Neural cell (in vitro differentiated cells): ENCODE data around the gene PFN3. TPM values are rescaled to one million over a fixed set of nuclear protein-coding genes. Genes with fewer than 3 reads are reported as not detected.

ENCODE experiments used
- H2AFZ ChIP-seq: fragments of 200-600, 300-800 bp; sonication (generic), shearing (Covaris generic); 2 replicates; pipeline ENCODE4 v1.6.0; 2014; ENCODE audit warnings: low read depth, mild to moderate bottlenecking, antibody characterized with exemption, low read length, moderate library complexity
- H3F3A ChIP-seq: fragments of 200-600 bp; shearing (Covaris generic); 2 replicates; pipeline ENCODE4 v1.6.1; 2016; ENCODE audit warnings: mild to moderate bottlenecking, moderate library complexity, mixed read lengths, antibody characterized with exemption, low read length; ENCODE audit not compliant: insufficient read depth, poor library complexity, severe bottlenecking
- H3K27ac ChIP-seq: fragments of 200-600, 300-800 bp; sonication (generic), shearing (Covaris generic); 2 replicates; pipeline ENCODE4 v1.5.1; 2014; ENCODE audit warnings: mild to moderate bottlenecking, low read length, moderate library complexity
- H3K27me3 ChIP-seq: fragments of 300-800, 200-600 bp; sonication (generic), shearing (Covaris generic); 2 replicates; pipeline ENCODE4 v1.6.0; 2014; ENCODE audit warnings: mild to moderate bottlenecking, low read depth, low read length, moderate library complexity; ENCODE audit not compliant: insufficient read depth
- H3K36me3 ChIP-seq: fragments of 300-800, 200-600 bp; sonication (generic), shearing (Covaris generic); 2 replicates; pipeline ENCODE4 v1.5.1; 2014; ENCODE audit warnings: mild to moderate bottlenecking, antibody characterized with exemption, low read length, moderate library complexity; ENCODE audit not compliant: insufficient read depth
- H3K4me2 ChIP-seq: fragments of 300-800, 200-600 bp; sonication (generic), shearing (Covaris generic); 2 replicates; pipeline ENCODE4 v1.6.0; 2014; ENCODE audit warnings: mild to moderate bottlenecking, low read length
- H3K4me3 ChIP-seq: fragments of 300-800, 200-600 bp; sonication (generic), shearing (Covaris generic); 2 replicates; pipeline ENCODE4 v1.5.1; 2014; ENCODE audit warnings: mild to moderate bottlenecking, low read length, moderate library complexity
- H3K79me2 ChIP-seq: fragments of 200-600 bp; shearing (Covaris generic); replicated peaks from 2 replicates; pipeline ENCODE4 v1.6.0; 2014; ENCODE audit warnings: mild to moderate bottlenecking, low read length, moderate library complexity; ENCODE audit not compliant: insufficient read depth
- H3K9ac ChIP-seq: fragments of 300-800, 200-600 bp; sonication (generic), shearing (Covaris generic); 2 replicates; pipeline ENCODE4 v1.6.1; 2016; ENCODE audit warnings: mild to moderate bottlenecking, low read length, mixed read lengths
- H3K9me2 ChIP-seq: fragments of 200-600 bp; shearing (Covaris generic); 2 replicates; pipeline ENCODE4 v1.6.1; 2016; ENCODE audit warnings: mild to moderate bottlenecking, low read length, mixed read lengths; ENCODE audit not compliant: insufficient read depth
- H3K9me3 ChIP-seq: fragments of 200-600, 300-800 bp; sonication (generic), shearing (Covaris generic); 2 replicates; pipeline ENCODE4 v1.6.1; 2016; ENCODE audit warnings: mild to moderate bottlenecking, mixed run types, low read length, moderate library complexity, mixed read lengths
- H4K20me1 ChIP-seq: fragments of 200-600 bp; shearing (Covaris generic); 2 replicates; pipeline ENCODE4 v1.6.1; 2016; ENCODE audit warnings: mild to moderate bottlenecking, mixed run types; ENCODE audit not compliant: insufficient read depth
- EP300 ChIP-seq: fragments of 450-650 bp; conservative IDR thresholded peaks from 2 replicates; pipeline ENCODE4 v1.6.1; 2014; ENCODE audit warnings: antibody characterized with exemption, mild to moderate bottlenecking, moderate library complexity; ENCODE audit not compliant: poor library complexity, severe bottlenecking
- EZH2 ChIP-seq: fragments of 200-600, 300-800 bp; shearing (Covaris generic), sonication (generic); IDR thresholded peaks from 2 replicates; pipeline ENCODE4 v1.6.1; 2014; ENCODE audit warnings: antibody characterized with exemption, low read length, borderline replicate concordance, mild to moderate bottlenecking; ENCODE audit not compliant: insufficient read depth, poor library complexity, severe bottlenecking
- MXI1 ChIP-seq: fragments of 450-650 bp; conservative IDR thresholded peaks from 2 replicates; pipeline ENCODE4 v1.6.1; 2014; ENCODE audit warnings: antibody characterized with exemption, mild to moderate bottlenecking; ENCODE audit not compliant: poor library complexity, severe bottlenecking
- POLR2AphosphoS5 ChIP-seq: IDR thresholded peaks from 2 replicates; pipeline ENCODE4 v1.6.1; 2012
- RAD21 ChIP-seq: fragments of 450-650 bp; conservative IDR thresholded peaks from 2 replicates; pipeline ENCODE4 v1.6.1; 2014; ENCODE audit warnings: antibody characterized with exemption, mild to moderate bottlenecking, moderate library complexity
- SMC3 ChIP-seq: fragments of 450-650 bp; conservative IDR thresholded peaks from 2 replicates; pipeline ENCODE4 v1.6.1; 2014; ENCODE audit warnings: antibody characterized with exemption, mild to moderate bottlenecking, moderate library complexity; ENCODE audit not compliant: poor library complexity
- TAF1 ChIP-seq: IDR thresholded peaks from 2 replicates; pipeline ENCODE4 v1.6.1; 2012; ENCODE audit warnings: low read depth
- polyA plus RNA-seq: library from polyadenylated mRNA; depleted of rRNA; stranded (reverse); fragments of >200 nt; gene quantifications from 2 replicates; pipeline ENCODE4 v1.2.3, GENCODE V29; 2014
- TF ChIP-seq, protein P1 (sequence below): fragments of 450-650 bp; IDR thresholded peaks from 2 replicates; pipeline ENCODE4 v1.5.1; 2014; ENCODE audit warnings: antibody characterized with exemption, mild to moderate bottlenecking, moderate library complexity; ENCODE audit not compliant: poor library complexity, severe bottlenecking
- TF ChIP-seq, protein P2 (sequence below): IDR thresholded peaks from 2 replicates; pipeline ENCODE4 v1.6.1; 2012; ENCODE audit warnings: borderline replicate concordance

The PFN3 gene
- polyA plus RNA-seq, 1 donor from 2014 or later: not detected

DNA sequence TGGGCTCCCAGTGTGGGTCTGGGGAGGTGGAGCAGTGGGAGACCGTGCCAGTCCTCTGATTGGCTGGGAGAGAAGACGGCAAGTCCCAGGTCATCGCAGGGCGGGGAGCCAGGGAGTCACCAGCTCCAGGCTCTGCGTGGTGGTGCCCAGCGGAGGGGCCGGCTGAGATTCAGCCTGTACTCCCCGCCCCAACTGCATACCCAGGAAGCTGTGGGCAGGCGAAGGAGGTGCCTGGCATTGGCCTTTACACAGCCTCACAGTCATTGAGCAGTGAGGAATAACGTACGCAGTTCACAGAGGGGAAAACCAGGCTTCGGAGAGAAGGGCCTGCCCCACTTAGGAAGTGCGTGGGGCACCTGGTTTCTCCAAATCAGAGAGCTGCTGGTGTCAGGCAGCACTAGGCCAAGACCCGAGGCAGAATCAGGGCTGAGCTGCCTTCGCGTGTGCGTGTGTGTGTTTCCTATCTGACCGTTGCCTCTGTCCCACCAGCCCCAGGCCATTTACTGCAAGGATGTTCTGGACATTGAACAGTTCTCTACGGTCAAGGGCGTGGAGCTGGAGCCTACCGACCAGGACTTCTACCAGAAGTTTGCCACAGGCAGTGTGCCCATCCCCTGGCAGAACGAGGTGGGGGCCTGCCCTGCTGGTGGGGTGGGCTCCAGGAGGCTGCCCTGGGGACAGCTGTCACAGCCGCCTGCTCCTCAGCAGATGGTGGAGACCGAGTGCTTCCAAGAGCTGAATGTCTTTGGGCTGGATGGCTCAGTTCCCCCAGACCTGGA lies 39.9 kb upstream of the PFN3 start:
- no peak for TF ChIP-seq EZH2
- TF ChIP-seq, protein P1, sequence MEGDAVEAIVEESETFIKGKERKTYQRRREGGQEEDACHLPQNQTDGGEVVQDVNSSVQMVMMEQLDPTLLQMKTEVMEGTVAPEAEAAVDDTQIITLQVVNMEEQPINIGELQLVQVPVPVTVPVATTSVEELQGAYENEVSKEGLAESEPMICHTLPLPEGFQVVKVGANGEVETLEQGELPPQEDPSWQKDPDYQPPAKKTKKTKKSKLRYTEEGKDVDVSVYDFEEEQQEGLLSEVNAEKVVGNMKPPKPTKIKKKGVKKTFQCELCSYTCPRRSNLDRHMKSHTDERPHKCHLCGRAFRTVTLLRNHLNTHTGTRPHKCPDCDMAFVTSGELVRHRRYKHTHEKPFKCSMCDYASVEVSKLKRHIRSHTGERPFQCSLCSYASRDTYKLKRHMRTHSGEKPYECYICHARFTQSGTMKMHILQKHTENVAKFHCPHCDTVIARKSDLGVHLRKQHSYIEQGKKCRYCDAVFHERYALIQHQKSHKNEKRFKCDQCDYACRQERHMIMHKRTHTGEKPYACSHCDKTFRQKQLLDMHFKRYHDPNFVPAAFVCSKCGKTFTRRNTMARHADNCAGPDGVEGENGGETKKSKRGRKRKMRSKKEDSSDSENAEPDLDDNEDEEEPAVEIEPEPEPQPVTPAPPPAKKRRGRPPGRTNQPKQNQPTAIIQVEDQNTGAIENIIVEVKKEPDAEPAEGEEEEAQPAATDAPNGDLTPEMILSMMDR: no peak
- no peak for TF ChIP-seq POLR2AphosphoS5
- TF ChIP-seq, protein P2, sequence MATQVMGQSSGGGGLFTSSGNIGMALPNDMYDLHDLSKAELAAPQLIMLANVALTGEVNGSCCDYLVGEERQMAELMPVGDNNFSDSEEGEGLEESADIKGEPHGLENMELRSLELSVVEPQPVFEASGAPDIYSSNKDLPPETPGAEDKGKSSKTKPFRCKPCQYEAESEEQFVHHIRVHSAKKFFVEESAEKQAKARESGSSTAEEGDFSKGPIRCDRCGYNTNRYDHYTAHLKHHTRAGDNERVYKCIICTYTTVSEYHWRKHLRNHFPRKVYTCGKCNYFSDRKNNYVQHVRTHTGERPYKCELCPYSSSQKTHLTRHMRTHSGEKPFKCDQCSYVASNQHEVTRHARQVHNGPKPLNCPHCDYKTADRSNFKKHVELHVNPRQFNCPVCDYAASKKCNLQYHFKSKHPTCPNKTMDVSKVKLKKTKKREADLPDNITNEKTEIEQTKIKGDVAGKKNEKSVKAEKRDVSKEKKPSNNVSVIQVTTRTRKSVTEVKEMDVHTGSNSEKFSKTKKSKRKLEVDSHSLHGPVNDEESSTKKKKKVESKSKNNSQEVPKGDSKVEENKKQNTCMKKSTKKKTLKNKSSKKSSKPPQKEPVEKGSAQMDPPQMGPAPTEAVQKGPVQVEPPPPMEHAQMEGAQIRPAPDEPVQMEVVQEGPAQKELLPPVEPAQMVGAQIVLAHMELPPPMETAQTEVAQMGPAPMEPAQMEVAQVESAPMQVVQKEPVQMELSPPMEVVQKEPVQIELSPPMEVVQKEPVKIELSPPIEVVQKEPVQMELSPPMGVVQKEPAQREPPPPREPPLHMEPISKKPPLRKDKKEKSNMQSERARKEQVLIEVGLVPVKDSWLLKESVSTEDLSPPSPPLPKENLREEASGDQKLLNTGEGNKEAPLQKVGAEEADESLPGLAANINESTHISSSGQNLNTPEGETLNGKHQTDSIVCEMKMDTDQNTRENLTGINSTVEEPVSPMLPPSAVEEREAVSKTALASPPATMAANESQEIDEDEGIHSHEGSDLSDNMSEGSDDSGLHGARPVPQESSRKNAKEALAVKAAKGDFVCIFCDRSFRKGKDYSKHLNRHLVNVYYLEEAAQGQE: no peak
- Histone ChIP-seq H3K4me2 (no peak overlapping the region), H3K9ac (no peak overlapping the region)

DNA sequence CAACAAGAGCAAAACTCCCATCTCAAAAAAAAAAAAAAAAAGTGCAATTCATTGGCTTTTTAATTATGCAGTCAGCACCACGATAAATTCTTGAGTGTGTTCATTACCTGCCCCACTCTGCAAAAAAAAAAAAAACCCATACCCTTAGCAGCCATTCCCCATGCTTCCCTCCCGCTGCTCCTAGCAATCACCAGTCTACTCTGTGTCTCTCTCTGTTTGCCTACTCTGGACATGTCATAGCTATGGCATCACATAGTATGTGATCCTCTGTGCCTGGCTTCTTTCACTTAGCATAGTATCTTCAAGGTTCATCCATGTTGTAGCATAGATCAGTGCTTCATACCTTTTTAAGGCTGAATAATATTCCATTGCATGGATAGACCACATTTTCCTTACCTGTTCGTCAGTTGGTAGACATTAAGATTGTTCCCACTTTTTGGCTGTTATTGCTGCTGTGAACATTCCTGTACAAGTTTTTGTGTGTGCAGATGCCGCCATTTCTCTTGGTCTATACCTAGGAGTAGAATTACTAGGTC lies 39.1 kb upstream of the PFN3 start:
- Histone ChIP-seq H4K20me1 (no peaks in the 10 kb centered on the region), H3F3A (no peaks in the 10 kb centered on the region), H3K27me3 (no peaks in the 10 kb centered on the region), H3K36me3 (no peaks in the 10 kb centered on the region), H3K9ac (no peak overlapping the region), H3K79me2 (no peaks in the 10 kb centered on the region), H3K9me3 (no peaks in the 10 kb centered on the region), H3K4me2 (no peak overlapping the region), H2AFZ (no peak overlapping the region), H3K9me2 (no peaks in the 10 kb centered on the region), H3K27ac (no peak overlapping the region), H3K4me3 (no peak overlapping the region)
- TF ChIP-seq TAF1 (no peak), EZH2 (no peak), POLR2AphosphoS5 (no peak), SMC3 (no peak), EP300 (no peak), RAD21 (no peak), MXI1 (no peak)
- TF ChIP-seq, protein P1: no peak
- TF ChIP-seq, protein P2: no peak

More for the DNA sequence above, 39.9 kb upstream of the PFN3 start:
- no peak overlapping the region for H3K4me3 ChIP-seq
- H3F3A ChIP-seq: no peaks in the 10 kb centered on the region
- no peaks in the 10 kb centered on the region for H3K79me2 ChIP-seq
- H3K36me3 ChIP-seq: no peaks in the 10 kb centered on the region
- H3K9me3 ChIP-seq: no peaks in the 10 kb centered on the region
- no peak overlapping the region for H2AFZ ChIP-seq
- no peaks in the 10 kb centered on the region for H3K27me3 ChIP-seq
- no peaks in the 10 kb centered on the region for H4K20me1 ChIP-seq
- no peak overlapping the region for H3K27ac ChIP-seq
- H3K9me2 ChIP-seq: no peaks in the 10 kb centered on the region
